GM21825 (cell line): ENCODE results near the gene RAB25.
"Not testable (repeated sequence)": the region's sequence is repeated elsewhere in the genome, so short reads cannot be mapped to it uniquely, and the experiment has no call there.

Experiments
- ATAC-seq: cut with Tn5 transposase; IDR thresholded peaks from one replicate; pipeline ENCODE4 v1.9.1; 2021; ENCODE audit warnings: mild to moderate bottlenecking, moderate library complexity; ENCODE audit not compliant: unreplicated experiment

RAB25 gene

GRCh38 chr1:156115514-156116374, 54.8 kb downstream of the RAB25 start:
- no peak for ATAC-seq

GRCh38 chr1:156116731-156117130, 55.8 kb downstream of the RAB25 start:
- ATAC-seq = not testable (repeated sequence)

- ATAC-seq = no peak
These were observed 56.6 kb downstream of the RAB25 start for GRCh38 chr1:156117414-156118176.

- ATAC-seq = no peak
These were observed 57.4 kb downstream of the RAB25 start for GRCh38 chr1:156118177-156118868.

GRCh38 chr1:156119503-156120209, 58.7 kb downstream of the RAB25 start:
- ATAC-seq = no peak
